OCI-LY1 (cell line): ENCODE results near the gene NFKBIB.

Experiments
- CTCF ChIP-seq: fragments of 200-600 bp; sonication (generic), shearing (Covaris generic); IDR thresholded peaks from 2 replicates; pipeline ENCODE4 v1.5.1; 2017; ENCODE audit warnings: mild to moderate bottlenecking, antibody characterized with exemption, low read length, moderate library complexity, mixed read lengths
- EZH2 ChIP-seq: fragments of 200-600 bp; sonication (generic), shearing (Covaris generic); IDR thresholded peaks from 2 replicates; pipeline ENCODE4 v1.8.0; 2017; ENCODE audit warnings: borderline replicate concordance, mixed run types, mild to moderate bottlenecking, antibody characterized with exemption, low read length, moderate library complexity, mixed read lengths

GRCh38 chr19:38951187-38951586 lies 51.4 kb downstream of the NFKBIB start:
- TF ChIP-seq CTCF (no peak), EZH2 (no peak)
